Activated CD4-positive, alpha-beta memory T cell treated with anti-CD3 and anti-CD28 coated beads, Interleukin-2, amount 10 ng/mL, durations not matched to agents 7 days and 5 days (primary cell): Measurements from ENCODE around the gene PDE4B. TPM values are rescaled to one million over a fixed set of nuclear protein-coding genes. Genes with fewer than 3 reads are reported as not detected.

ENCODE experiments used
- CTCF ChIA-PET: fragments of 350-600 bp; sonication (Branson Sonifier 250); formaldehyde crosslinking; loops from one replicate; lab custom pipeline; 2021; ENCODE audit warnings: antibody characterized with exemption, inconsistent platforms; lab: Charles Lee
- POLR2A ChIA-PET: fragments of 350-600 bp; sonication (Branson Sonifier 250); formaldehyde crosslinking; loops from one replicate; lab custom pipeline; 2021; ENCODE audit warnings: antibody characterized with exemption; lab: Charles Lee
- DNase-seq: peaks from one replicate; pipeline ENCODE4 v3.0.0-alpha.2; 2020
- H3K27ac Mint-ChIP-seq: one replicate; pipeline ENCODE4 v1.8.0; 2021; ENCODE audit warnings: mild to moderate bottlenecking, mixed read lengths
- H3K27me3 Mint-ChIP-seq: one replicate; pipeline ENCODE4 v1.8.0; 2021; ENCODE audit warnings: mixed read lengths
- H3K36me3 Mint-ChIP-seq: one replicate; pipeline ENCODE4 v1.8.0; 2021; ENCODE audit warnings: low read depth, mixed read lengths
- H3K4me1 Mint-ChIP-seq: one replicate; pipeline ENCODE4 v1.8.0; 2021; ENCODE audit warnings: mixed read lengths
- H3K4me3 Mint-ChIP-seq: one replicate; pipeline ENCODE4 v1.8.0; 2021; ENCODE audit warnings: mild to moderate bottlenecking, mixed read lengths
- H3K9me3 Mint-ChIP-seq: one replicate; pipeline ENCODE4 v1.8.0; 2021; ENCODE audit warnings: mixed read lengths
- total RNA-seq, 2 experiments: library from RNA; stranded (reverse); gene quantifications; one replicate each; pipeline ENCODE4 v1.2.3, GENCODE V29; 2021

The PDE4B gene
- total RNA-seq, 2 experiments from 2014 or later: 46.8 to 48.0 TPM

DNA sequence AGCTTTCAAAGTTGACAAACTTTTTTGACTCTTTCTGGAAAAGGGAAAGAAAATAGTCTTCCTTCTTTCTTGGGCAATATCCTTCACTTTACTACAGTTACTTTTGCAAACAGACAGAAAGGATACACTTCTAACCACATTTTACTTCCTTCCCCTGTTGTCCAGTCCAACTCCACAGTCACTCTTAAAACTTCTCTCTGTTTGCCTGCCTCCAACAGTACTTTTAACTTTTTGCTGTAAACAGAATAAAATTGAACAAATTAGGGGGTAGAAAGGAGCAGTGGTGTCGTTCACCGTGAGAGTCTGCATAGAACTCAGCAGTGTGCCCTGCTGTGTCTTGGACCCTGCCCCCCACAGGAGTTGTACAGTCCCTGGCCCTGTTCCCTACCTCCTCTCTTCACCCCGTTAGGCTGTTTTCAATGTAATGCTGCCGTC lies 580.5 kb downstream of the PDE4B start:
- H3K4me3 Mint-ChIP-seq: peak overlapping the region; percentile 28
- ChIA-PET POLR2A (interaction anchor here (0.7 to 6.6 kb wide), 7 partner anchors 22 to 91 kb away, joined by 3 to 44 read pairs (median 4); no protein-coding TSS in a partner anchor), CTCF (interaction anchor here (1.3 kb wide), 2 partner anchors 28 to 73 kb away, joined by 3 to 5 read pairs; no protein-coding TSS in a partner anchor)
- no peak for DNase-seq
- no peaks in the 10 kb centered on the region for H3K27me3 Mint-ChIP-seq
- no peaks in the 10 kb centered on the region for H3K9me3 Mint-ChIP-seq
- peaks cover 53% of the 10 kb centered on the region for H3K36me3 Mint-ChIP-seq
- H3K27ac Mint-ChIP-seq: peak overlapping the region; percentile 87
- H3K4me1 Mint-ChIP-seq: peaks cover 70% of the 10 kb centered on the region

- H3K27ac Mint-ChIP-seq: peak overlapping the region; percentile 87
- no peaks in the 10 kb centered on the region for H3K27me3 Mint-ChIP-seq
- H3K4me1 Mint-ChIP-seq: peaks cover 63% of the 10 kb centered on the region
- H3K4me3 Mint-ChIP-seq: no peak overlapping the region
- DNase-seq: no peak
- CTCF ChIA-PET: no interaction called here
- no peaks in the 10 kb centered on the region for H3K9me3 Mint-ChIP-seq
- peaks cover 45% of the 10 kb centered on the region for H3K36me3 Mint-ChIP-seq
- POLR2A ChIA-PET: interaction anchor here (1.1 to 2.3 kb wide), 6 partner anchors 23 to 98 kb away, joined by 3 to 7 read pairs (median 5); no protein-coding TSS in a partner anchor
These were observed 581.5 kb downstream of the PDE4B start for GRCh38 chr1:66374148-66374547.

DNA sequence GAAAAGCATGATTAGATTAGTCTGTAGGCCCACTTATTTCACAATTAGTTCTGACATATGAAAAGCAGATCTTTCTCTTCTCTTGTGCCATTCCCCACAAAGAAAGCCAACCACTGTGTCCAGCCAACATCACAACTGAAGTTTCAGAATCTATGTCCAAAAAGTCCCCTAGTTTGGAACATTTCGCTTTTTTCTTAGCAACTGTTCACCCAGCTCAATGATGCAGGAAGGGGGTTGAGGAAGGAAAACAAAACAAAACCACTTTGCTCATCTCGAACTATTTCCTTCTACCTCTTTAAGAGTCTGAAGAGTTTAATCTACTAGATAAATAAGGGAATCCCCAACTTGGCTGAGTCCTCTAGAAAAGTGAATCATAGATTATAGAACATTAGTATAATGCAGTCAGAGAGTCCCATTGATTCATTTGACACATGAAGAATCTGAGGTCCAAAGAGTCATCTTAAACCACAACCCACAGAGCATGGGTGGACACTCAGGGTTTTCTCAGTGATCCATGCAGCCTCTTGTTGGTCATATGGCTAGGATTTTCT lies 581.9 kb downstream of the PDE4B start:
- peak overlapping the region; percentile 49 for H3K4me3 Mint-ChIP-seq
- DNase-seq: peak; percentile 33
- no peaks in the 10 kb centered on the region for H3K27me3 Mint-ChIP-seq
- H3K27ac Mint-ChIP-seq: peak overlapping the region; percentile 87
- ChIA-PET POLR2A (interaction anchor here (0.9 to 2.3 kb wide), 8 partner anchors 23 to 100 kb away, joined by 3 to 7 read pairs (median 4); no protein-coding TSS in a partner anchor), CTCF (interaction anchor here (1.1 to 4.1 kb wide), 2 partner anchors 12 to 72 kb away, joined by 3 to 20 read pairs; no protein-coding TSS in a partner anchor)
- peaks cover 62% of the 10 kb centered on the region for H3K4me1 Mint-ChIP-seq
- peaks cover 42% of the 10 kb centered on the region for H3K36me3 Mint-ChIP-seq
- H3K9me3 Mint-ChIP-seq: no peaks in the 10 kb centered on the region

DNA sequence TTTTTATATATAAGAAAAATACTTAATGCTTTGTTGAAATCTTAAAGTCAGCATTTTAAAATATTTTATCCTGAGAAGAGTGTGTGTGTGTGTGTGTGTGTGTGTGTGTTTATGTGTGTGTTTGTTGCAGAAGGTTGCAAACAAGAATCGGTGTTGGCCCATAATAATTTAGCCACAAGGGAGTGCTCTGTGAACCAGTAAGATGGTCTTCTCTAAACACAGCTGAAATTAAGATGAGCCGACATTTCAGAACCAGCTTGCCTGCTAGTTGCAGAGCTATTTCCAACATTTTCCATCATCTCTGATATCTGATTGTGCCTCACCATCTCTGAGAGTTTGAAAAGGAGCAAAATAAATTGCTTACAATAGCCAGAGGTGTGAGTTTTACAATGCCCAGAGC lies 582.4 kb downstream of the PDE4B start:
- H3K9me3 Mint-ChIP-seq: no peaks in the 10 kb centered on the region

GRCh38 chr1:66380452-66381212 lies 587.9 kb downstream of the PDE4B start:
- ChIA-PET CTCF (interaction anchor here (1.1 kb wide), 1 partner anchor 66 kb away, joined by 3 read pairs; no protein-coding TSS in a partner anchor), POLR2A (interaction anchor here (1.0 to 1.6 kb wide), 2 partner anchors 10 to 12 kb away, joined by 3 to 4 read pairs; no protein-coding TSS in a partner anchor)
- Mint-ChIP-seq H3K27ac (no peak overlapping the region), H3K36me3 (peaks cover 17% of the 10 kb centered on the region), H3K4me3 (peak overlapping the region; percentile 8), H3K9me3 (peaks cover 24% of the 10 kb centered on the region), H3K4me1 (peaks cover 22% of the 10 kb centered on the region), H3K27me3 (no peaks in the 10 kb centered on the region)
- no peak for DNase-seq

More for the DNA sequence above, 582.4 kb downstream of the PDE4B start:
- Mint-ChIP-seq H3K27me3 (no peaks in the 10 kb centered on the region), H3K4me3 (no peak overlapping the region), H3K27ac (no peak overlapping the region), H3K36me3 (peaks cover 41% of the 10 kb centered on the region), H3K4me1 (peaks cover 63% of the 10 kb centered on the region)
- ChIA-PET CTCF (interaction anchor here (1.1 to 4.1 kb wide), 2 partner anchors 13 to 71 kb away, joined by 3 to 20 read pairs; no protein-coding TSS in a partner anchor), POLR2A (interaction anchor here (0.9 to 2.3 kb wide), 6 partner anchors 24 to 101 kb away, joined by 3 to 7 read pairs (median 6); no protein-coding TSS in a partner anchor)
- no peak for DNase-seq

- CTCF ChIA-PET: no interaction called here
- Mint-ChIP-seq H3K36me3 (peaks cover 23% of the 10 kb centered on the region), H3K4me3 (no peak overlapping the region), H3K27ac (no peak overlapping the region), H3K9me3 (peaks cover 31% of the 10 kb centered on the region), H3K27me3 (no peaks in the 10 kb centered on the region), H3K4me1 (peaks cover 15% of the 10 kb centered on the region)
- DNase-seq: no peak
- POLR2A ChIA-PET: interaction anchor here (1.1 kb wide), 1 partner anchor 15 kb away, joined by 3 read pairs; no protein-coding TSS in a partner anchor
These were observed 589.1 kb downstream of the PDE4B start for GRCh38 chr1:66381621-66382275.

DNA sequence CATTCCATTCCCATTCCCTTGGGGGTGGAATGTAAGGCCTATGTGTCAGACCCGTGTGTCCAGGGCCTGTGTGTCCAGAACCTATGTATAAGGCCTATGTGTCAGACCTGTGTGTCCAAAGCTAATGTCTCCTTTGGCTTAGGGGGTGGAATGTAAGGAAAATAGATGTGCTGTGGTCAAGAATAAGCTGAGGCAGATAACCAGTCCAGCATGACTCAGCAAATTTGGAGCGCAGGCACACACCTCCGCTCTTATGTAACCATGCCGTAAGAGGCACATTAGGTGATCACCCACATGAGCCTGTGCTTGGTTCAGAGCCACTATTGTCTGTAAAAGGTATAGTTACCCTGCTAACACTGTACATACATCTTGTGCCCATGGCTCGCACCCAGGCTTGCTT lies 590.5 kb downstream of the PDE4B start:
- POLR2A ChIA-PET: interaction anchor here (1.1 kb wide), 1 partner anchor 16 kb away, joined by 3 read pairs; no protein-coding TSS in a partner anchor
- Mint-ChIP-seq H3K27ac (no peak overlapping the region), H3K4me1 (peaks cover 15% of the 10 kb centered on the region), H3K9me3 (peaks cover 37% of the 10 kb centered on the region), H3K36me3 (peaks cover 24% of the 10 kb centered on the region), H3K4me3 (no peak overlapping the region), H3K27me3 (no peaks in the 10 kb centered on the region)
- no peak for DNase-seq
- CTCF ChIA-PET: no interaction called here

GRCh38 chr1:66383611-66384010 lies 590.9 kb downstream of the PDE4B start:
- ChIA-PET CTCF (no interaction called here), POLR2A (no interaction called here)
- Mint-ChIP-seq H3K4me1 (peaks cover 15% of the 10 kb centered on the region), H3K27ac (no peak overlapping the region), H3K4me3 (no peak overlapping the region), H3K36me3 (peaks cover 24% of the 10 kb centered on the region), H3K9me3 (peaks cover 39% of the 10 kb centered on the region), H3K27me3 (no peaks in the 10 kb centered on the region)
- no peak for DNase-seq

- Mint-ChIP-seq H3K27ac (no peak overlapping the region), H3K9me3 (peaks cover 39% of the 10 kb centered on the region)
These were observed 591.7 kb downstream of the PDE4B start for GRCh38 chr1:66384258-66384921.

DNA sequence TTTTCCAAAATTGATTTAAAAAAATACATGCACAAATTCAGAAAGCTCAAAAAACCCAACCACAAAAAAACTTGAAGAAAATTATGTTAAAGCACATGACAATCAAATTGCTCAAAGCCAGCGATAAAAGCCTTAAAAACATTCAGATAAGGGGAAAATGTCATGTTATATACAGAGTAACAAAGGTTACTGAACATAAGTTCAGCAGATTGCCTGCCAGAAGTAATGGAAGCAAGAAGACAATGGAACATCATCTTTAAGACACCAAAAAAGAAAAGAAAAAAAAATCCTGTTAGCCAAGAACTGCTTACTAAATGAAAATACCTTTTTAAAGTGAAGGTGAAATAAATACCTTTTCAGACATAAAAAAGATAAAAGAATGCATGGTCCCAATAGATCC lies 594.0 kb downstream of the PDE4B start:
- Mint-ChIP-seq H3K27ac (no peak overlapping the region), H3K9me3 (peaks cover 43% of the 10 kb centered on the region), H3K36me3 (peaks cover 28% of the 10 kb centered on the region), H3K27me3 (no peaks in the 10 kb centered on the region), H3K4me1 (no peaks in the 10 kb centered on the region), H3K4me3 (no peak overlapping the region)
- ChIA-PET POLR2A (no interaction called here), CTCF (no interaction called here)
- no peak for DNase-seq

More at GRCh38 chr1:66384258-66384921, 591.7 kb downstream of the PDE4B start:
- ChIA-PET CTCF (no interaction called here), POLR2A (no interaction called here)
- Mint-ChIP-seq H3K27me3 (no peaks in the 10 kb centered on the region), H3K4me1 (peaks cover 15% of the 10 kb centered on the region), H3K4me3 (no peak overlapping the region), H3K36me3 (peaks cover 24% of the 10 kb centered on the region)
- DNase-seq: no peak

DNA sequence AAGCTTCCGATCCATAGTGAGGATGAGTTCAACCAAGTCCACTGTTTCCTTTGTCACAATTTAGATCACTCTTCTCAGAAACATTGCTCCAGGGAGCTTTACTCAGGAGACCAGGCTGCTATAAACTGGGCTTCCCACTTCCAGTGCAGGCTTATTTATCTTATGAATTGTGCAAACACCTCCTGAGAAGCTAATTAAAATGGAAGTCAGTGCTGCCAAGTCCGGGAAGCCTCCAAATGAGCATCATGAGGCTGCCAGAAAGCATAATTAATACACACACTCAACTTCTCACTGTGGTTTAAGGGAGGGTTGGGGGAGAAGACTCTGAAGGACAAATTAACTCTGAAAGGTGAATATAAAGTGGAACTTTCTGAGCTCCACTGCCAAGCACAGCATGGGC lies 596.2 kb downstream of the PDE4B start:
- ChIA-PET CTCF (interaction anchor here (1.3 kb wide), 1 partner anchor 48 kb away, joined by 3 read pairs; no protein-coding TSS in a partner anchor), POLR2A (interaction anchor here (0.9 kb wide), 1 partner anchor 49 kb away, joined by 3 read pairs; no protein-coding TSS in a partner anchor)
- Mint-ChIP-seq H3K4me1 (no peaks in the 10 kb centered on the region), H3K36me3 (peaks cover 16% of the 10 kb centered on the region), H3K27ac (no peak overlapping the region), H3K27me3 (no peaks in the 10 kb centered on the region), H3K4me3 (no peak overlapping the region), H3K9me3 (peaks cover 33% of the 10 kb centered on the region)
- DNase-seq: no peak
